Fibroblast of the aortic adventitia (primary cell): ENCODE results near the gene KCNQ1. TPM values are rescaled to one million over a fixed set of nuclear protein-coding genes. Genes with fewer than 3 reads are reported as not detected.
A peak's percentile ranks its signal among the peaks of the same experiment; 100 is the strongest.

Experiments
- DNase-seq: peaks from one replicate; pipeline ENCODE4 v3.0.0-alpha.2; 2010; ENCODE audit warnings: low read depth
- H3K4me3 ChIP-seq: 2 replicates; pipeline ENCODE4 v1.5.1; 2011; ENCODE audit warnings: low read depth, mild to moderate bottlenecking, control low read depth, low read length, moderate library complexity
- CTCF ChIP-seq: IDR thresholded peaks from 2 replicates; pipeline ENCODE4 v1.5.1; 2011; ENCODE audit warnings: mild to moderate bottlenecking, low read length, control low read depth, inconsistent platforms; ENCODE audit not compliant: insufficient read depth
- total RNA-seq: library from RNA; depleted of rRNA; stranded (reverse); fragments of >200 nt; gene quantifications from 2 replicates; pipeline ENCODE4 v1.2.3, GENCODE V29; 2012; ENCODE audit warnings: low replicate concordance

The KCNQ1 gene
- total RNA-seq, 1 donor = not detected

GRCh38 chr11:2738551-2739431 is 294.0 kb downstream of the KCNQ1 start:
- no peak for TF ChIP-seq CTCF
- no peak overlapping the region for H3K4me3 ChIP-seq
- no peak for DNase-seq

GRCh38 chr11:2739531-2740274 is 294.9 kb downstream of the KCNQ1 start:
- no peak overlapping the region for H3K4me3 ChIP-seq
- no peak for TF ChIP-seq CTCF
- no peak for DNase-seq

- DNase-seq = no peak
- no peak overlapping the region for H3K4me3 ChIP-seq
- no peak for TF ChIP-seq CTCF
Measured at GRCh38 chr11:2740275-2740940, 295.6 kb downstream of the KCNQ1 start.

- TF ChIP-seq CTCF = no peak
- no peak for DNase-seq
- H3K4me3 ChIP-seq = no peak overlapping the region
Measured at GRCh38 chr11:2741006-2741376, 296.2 kb downstream of the KCNQ1 start.

GRCh38 chr11:2741377-2742131 is 296.7 kb downstream of the KCNQ1 start:
- H3K4me3 ChIP-seq = no peak overlapping the region
- no peak for TF ChIP-seq CTCF
- DNase-seq = peak; percentile 67

- no peak for TF ChIP-seq CTCF
- H3K4me3 ChIP-seq = no peak overlapping the region
- DNase-seq = no peak
Measured at GRCh38 chr11:2742201-2742600, 297.4 kb downstream of the KCNQ1 start.
